Nephron progenitor cell (in vitro differentiated cells): ENCODE results near the gene CCL2.

Source experiments
- DNase-seq: peaks from one replicate; pipeline ENCODE4 v3.0.0; 2021
- H3K27ac Mint-ChIP-seq: 2 replicates; pipeline ENCODE4 v1.8.0; 2021; ENCODE audit warnings: mild to moderate bottlenecking, moderate library complexity, mixed read lengths
- H3K27me3 Mint-ChIP-seq: 2 replicates; pipeline ENCODE4 v1.8.0; 2021; ENCODE audit warnings: mild to moderate bottlenecking, low read depth, mixed read lengths; ENCODE audit not compliant: poor library complexity
- H3K36me3 Mint-ChIP-seq: 2 replicates; pipeline ENCODE4 v1.8.0; 2021; ENCODE audit warnings: low read depth, mixed read lengths
- H3K4me1 Mint-ChIP-seq: 2 replicates; pipeline ENCODE4 v1.8.0; 2021; ENCODE audit warnings: mixed read lengths
- H3K4me3 Mint-ChIP-seq: 2 replicates; pipeline ENCODE4 v1.8.0; 2021; ENCODE audit warnings: mild to moderate bottlenecking, moderate library complexity, mixed read lengths
- H3K9me3 Mint-ChIP-seq: 2 replicates; pipeline ENCODE4 v1.8.0; 2021; ENCODE audit warnings: mild to moderate bottlenecking, moderate library complexity, mixed read lengths
- CTCF ChIP-seq: fragments of 200-600 bp; sonication (generic); IDR thresholded peaks from 2 replicates; pipeline ENCODE4 v1.5.0; 2021; ENCODE audit warnings: antibody characterized with exemption

The CCL2 gene

DNA sequence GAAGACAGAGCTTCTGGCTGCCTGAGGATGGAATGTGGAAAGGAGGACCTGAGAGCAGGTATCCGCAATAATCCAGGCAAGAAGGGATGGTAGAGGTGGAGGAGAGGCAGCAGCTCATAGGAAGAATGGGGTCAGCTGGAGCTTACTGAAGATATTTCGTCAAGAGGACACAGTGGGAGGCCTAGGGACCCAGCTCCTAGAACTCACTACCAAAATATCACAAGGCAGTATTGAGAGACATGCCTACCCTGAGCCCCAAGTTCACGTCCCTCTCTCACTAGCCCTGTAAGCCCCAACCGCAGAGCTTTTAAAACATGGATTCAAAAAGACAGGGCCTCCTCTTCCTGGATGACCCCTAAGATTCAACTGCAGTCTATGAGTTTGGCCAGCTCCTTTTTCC, 50.0 kb downstream of the CCL2 start:
- no peaks in the 10 kb centered on the region for H3K9me3 Mint-ChIP-seq
- no peak for DNase-seq
- H3K27ac Mint-ChIP-seq: no peak overlapping the region
- H3K4me1 Mint-ChIP-seq: peaks cover 14% of the 10 kb centered on the region
- TF ChIP-seq CTCF: no peak
- no peaks in the 10 kb centered on the region for H3K36me3 Mint-ChIP-seq
- H3K4me3 Mint-ChIP-seq: no peak overlapping the region
- peaks cover 14% of the 10 kb centered on the region for H3K27me3 Mint-ChIP-seq

DNA sequence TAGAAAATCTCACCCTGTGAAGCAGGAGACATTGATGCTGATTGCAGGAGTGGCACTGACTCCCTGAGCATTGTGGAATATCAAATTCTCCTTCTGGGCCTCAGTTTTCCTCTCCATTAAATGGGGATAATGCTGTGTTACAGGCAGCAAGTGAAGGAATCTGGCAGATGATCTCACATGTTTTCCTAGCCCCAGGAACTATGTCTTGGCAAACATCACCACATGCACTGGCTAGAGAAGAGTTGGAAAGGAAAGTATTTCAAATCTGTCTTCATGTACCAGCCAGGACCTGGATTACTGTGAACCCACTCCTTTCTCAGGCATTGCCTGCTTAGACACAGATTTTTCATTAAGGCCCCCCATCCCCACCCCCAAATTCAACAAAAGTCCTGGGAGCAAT, 50.5 kb downstream of the CCL2 start:
- no peak overlapping the region for H3K27ac Mint-ChIP-seq
- H3K27me3 Mint-ChIP-seq: peaks cover 14% of the 10 kb centered on the region
- no peaks in the 10 kb centered on the region for H3K36me3 Mint-ChIP-seq
- TF ChIP-seq CTCF: no peak
- H3K4me3 Mint-ChIP-seq: no peak overlapping the region
- H3K9me3 Mint-ChIP-seq: no peaks in the 10 kb centered on the region
- peaks cover 14% of the 10 kb centered on the region for H3K4me1 Mint-ChIP-seq
- DNase-seq: no peak

DNA sequence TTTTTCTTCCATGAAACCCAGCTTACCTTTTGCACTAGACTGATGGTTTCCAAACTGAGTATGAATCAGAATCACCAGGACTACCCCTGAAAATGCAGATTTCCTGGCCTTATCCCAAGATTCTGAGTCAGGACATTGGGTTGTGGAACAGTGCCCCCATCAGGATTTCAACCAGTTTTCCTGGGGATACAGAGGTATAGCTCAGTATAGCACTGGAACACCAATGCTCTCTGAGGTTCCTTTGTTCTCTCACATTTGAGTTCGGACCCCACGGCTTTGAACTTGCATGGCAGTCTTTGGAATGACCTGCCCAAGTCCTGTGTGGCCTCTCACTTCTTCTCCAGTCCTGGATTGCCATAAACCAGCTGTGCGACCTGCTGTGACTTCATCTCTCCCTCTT, 51.4 kb downstream of the CCL2 start:
- Mint-ChIP-seq H3K4me1 (peaks cover 10% of the 10 kb centered on the region), H3K27me3 (peaks cover 14% of the 10 kb centered on the region), H3K27ac (no peak overlapping the region), H3K4me3 (no peak overlapping the region), H3K9me3 (no peaks in the 10 kb centered on the region), H3K36me3 (no peaks in the 10 kb centered on the region)
- no peak for TF ChIP-seq CTCF
- DNase-seq: no peak
